Activated gamma-delta T cell (primary cell): Measurements from ENCODE around the gene CDYL.
"Not testable (repeated sequence)": the region's sequence is repeated elsewhere in the genome, so short reads cannot be mapped to it uniquely, and the experiment has no call there.

Experiments
- DNase-seq: peaks from one replicate; lab custom pipeline; 2025; lab: John Stamatoyannopoulos, UW

CDYL gene

GRCh38 chr6:5003604-5004372, 227.6 kb downstream of the CDYL start, which contains the start of gene RPP40:
Gene RPP40 (minus strand): TSS chr6:5004037. CDS start chr6:5004002, 35 bp downstream.
- peak; percentile 94 for DNase-seq

GRCh38 chr6:5004373-5005037, 228.3 kb downstream of the CDYL start:
- DNase-seq: no peak

GRCh38 chr6:5005038-5005433, 228.8 kb downstream of the CDYL start:
- DNase-seq: not testable (repeated sequence)
